ENCODE data around the gene MPP7.

GRCh38 chr10:28343252-28343651, 40.4 kb upstream of the MPP7 start:
- TF ChIP-seq EP300 (IDR thresholded peaks at IDR 0.05; ENCODE audit: borderline replicate concordance): no peak
- no peak for TF ChIP-seq TAF1 (IDR thresholded peaks at IDR 0.05; ENCODE audit: low read depth)
- TF ChIP-seq REST (IDR thresholded peaks at IDR 0.05; ENCODE audit: low read depth): no peak
- TF ChIP-seq RAD21 (IDR thresholded peaks at IDR 0.05; ENCODE audit: low read depth): no peak

Measured in Ishikawa (cell line).